GM21576 (cell line): Measurements from ENCODE around the gene ASAP3.

Experiments used
- ATAC-seq: cut with Tn5 transposase; IDR thresholded peaks from one replicate; pipeline ENCODE4 v1.9.1; 2021; ENCODE audit warnings: mild to moderate bottlenecking, moderate library complexity; ENCODE audit not compliant: unreplicated experiment

The ASAP3 gene

DNA sequence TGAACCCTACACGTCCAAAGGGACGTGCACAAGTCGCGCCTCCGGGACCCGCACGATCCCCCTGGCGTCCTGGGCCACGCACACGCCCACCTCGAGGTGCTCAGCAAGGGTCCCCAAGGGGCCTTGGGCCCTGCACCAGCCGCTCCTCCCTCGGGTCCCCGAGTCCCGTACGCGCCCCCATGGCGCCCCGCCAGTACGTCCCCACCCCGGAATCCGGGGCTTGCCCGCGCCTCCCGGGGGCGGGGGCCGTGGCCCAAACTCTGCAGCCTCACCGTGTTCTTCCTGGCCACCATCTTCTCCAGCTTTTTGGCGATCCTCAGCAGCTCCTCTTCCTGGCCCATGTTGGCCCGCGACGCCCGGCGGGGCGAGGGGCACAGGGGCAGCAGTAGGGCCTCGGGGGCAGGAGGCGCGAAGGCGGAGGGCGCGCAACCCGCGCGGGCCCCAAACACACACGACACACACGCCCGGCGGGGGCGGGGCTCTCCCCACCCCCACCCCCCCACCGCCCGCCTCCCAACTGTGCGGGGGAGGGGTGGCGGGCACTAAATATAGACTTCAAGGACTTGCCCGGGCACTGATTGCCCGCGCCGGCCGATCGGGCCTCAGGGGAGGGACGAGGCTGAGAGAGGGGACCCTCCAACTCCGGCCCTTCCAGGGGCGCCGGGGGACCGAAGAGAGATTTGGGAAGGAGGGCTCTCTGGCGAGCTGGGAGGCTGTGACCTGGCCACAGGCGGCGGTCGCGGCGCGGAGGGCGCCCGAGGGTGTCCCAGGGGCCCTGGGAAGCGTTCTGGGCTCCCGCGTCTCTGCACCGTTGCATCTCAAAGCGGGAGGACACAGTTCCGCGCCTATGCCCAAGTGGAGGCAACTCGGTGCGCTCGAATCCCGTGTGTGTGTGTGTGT, 59.4 kb downstream of the ASAP3 start, which contains the start of gene TCEA3:
Gene TCEA3, minus strand, starts transcription at position 456 of the 900 bp plus-strand sequence. Its CDS starts 115 bp downstream, at position 341.
- ATAC-seq: no peak

DNA sequence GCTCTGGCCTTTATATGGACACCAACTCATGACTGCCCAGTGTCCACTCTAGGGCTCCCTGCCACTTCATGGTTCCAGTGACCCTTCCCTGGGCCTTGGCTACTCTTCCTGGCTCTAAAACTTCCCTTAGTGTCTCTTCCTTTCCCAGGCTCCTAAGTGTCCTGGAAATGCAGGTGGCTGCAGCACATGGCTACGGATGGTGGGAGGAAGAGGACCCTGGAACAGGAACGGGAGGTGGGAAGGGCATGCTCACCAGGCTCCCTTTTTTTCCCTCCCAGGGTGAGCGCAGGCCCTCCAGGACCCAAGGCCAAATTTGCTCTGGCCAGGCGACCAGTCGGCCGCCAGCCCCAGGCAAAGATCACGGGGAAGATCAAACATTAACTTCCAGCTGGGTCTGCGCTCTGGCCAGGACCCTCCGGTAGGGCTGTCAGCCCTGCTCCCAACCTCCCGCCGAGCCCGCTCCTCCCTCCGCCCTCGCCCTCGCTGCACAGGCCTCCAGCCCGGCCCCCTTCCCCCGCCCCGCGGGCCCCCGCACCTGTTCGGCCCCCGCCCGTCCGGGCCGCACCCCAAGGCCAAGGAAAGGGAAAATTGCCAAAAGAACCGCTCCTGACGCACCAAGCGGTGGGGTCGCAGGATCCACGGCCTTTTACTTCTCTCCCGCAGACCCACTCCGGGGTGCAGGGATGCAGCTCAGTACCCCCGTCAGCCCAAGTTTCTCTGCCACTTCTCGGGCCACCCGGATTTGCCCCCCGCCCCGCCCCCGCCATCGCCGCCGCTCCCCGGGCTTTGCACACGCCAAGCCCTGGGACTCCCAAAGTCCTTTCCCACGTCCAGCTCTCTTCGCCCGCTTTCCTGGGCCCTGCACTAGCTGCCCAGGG, 60.3 kb downstream of the ASAP3 start:
- ATAC-seq: no peak

DNA sequence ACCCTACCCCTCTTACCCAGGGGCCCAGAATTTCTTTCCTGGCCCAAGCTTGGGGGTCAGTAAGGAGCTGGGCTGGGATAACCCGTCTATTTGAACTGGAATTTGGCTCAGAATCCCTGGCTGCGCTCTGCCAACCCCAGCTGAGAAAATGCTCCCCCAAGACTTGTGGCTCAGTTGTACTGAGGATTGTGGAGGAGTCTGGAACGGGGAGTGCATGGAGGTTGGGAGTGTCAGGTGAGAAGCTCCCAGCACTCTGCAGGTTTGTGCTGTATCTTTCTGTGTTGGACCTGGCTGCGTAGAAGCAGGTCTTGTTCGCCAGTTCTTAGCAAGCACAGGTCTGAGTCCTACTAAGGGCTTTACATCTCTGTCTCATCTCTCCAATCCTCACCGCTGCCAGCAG, 61.0 kb downstream of the ASAP3 start:
- no peak for ATAC-seq

GRCh38 chr1:23422241-23422877, 61.6 kb downstream of the ASAP3 start:
- no peak for ATAC-seq

DNA sequence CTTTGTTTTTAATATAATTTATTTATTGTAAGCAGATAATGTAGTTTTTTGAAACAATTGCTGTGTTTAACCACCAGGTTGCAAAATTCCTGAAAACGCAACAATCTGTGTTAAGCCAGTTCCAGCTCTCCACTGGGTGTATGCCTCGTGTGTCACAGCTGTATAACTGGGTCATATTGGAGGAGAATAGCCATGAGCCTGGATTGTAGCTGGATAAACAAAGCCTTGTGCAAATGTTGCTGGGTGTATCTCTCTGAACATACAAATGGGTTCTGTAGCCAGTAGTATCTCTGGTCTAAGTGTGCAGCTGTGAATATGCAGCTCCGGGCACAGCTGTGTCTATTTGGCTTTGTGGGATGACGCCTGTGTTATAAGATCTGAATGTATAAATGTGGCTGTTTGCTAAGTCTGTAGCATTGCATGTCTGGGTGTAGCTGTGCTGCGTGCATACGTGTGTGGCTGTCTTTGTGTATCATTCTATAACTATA, 62.2 kb downstream of the ASAP3 start:
- no peak for ATAC-seq

DNA sequence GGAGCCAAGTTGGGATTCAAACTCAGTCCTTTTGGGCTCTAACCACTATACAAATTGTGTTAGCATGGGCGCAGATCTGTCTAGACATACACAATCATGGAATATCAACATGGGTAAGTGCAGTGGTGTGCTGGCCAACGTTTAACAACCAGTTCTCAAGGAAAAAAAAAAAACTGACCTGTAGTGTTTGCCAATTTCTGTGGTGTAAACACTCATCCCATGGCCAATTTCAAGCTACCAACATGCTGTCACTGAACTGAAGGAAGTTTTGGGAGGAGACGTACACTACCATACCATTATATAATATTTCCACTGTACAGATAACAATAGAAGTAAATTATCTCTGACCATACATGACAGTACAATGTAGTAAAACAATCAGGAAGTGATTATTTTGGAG, 62.6 kb downstream of the ASAP3 start:
- no peak for ATAC-seq

GRCh38 chr1:23420778-23421177, 63.2 kb downstream of the ASAP3 start:
- ATAC-seq: no peak

- no peak for ATAC-seq
Observed at GRCh38 chr1:23419180-23419579, 64.8 kb downstream of the ASAP3 start.

GRCh38 chr1:23417570-23417969, 66.4 kb downstream of the ASAP3 start:
- no peak for ATAC-seq

- ATAC-seq: no peak
Observed at GRCh38 chr1:23416964-23417363, 67.0 kb downstream of the ASAP3 start.

DNA sequence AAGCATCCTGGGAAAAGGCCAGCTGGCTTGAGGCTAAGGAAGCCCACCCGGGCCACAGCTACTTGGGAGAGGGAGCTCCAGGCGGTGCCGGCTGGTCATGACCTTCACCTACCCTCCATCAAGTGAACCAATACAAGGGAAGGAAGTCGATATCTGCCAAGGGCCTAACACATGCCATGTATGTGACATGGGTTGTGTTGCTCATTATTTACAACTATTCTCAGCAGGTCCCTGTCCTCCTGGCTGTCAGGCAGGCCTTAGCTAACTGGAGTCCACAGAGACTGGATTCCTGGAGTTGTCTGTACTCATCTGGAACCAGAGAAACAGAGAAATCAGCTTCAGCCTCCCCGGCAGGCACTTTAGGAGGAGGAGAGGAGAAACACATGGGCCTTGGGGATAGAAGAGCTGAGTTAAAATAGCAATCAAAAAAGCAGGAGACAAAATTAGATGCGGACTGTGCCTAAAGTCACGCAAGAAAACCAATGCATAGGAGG, 75.1 kb downstream of the ASAP3 start:
- ATAC-seq: no peak

GRCh38 chr1:23407016-23407630, 76.9 kb downstream of the ASAP3 start:
- no peak for ATAC-seq

DNA sequence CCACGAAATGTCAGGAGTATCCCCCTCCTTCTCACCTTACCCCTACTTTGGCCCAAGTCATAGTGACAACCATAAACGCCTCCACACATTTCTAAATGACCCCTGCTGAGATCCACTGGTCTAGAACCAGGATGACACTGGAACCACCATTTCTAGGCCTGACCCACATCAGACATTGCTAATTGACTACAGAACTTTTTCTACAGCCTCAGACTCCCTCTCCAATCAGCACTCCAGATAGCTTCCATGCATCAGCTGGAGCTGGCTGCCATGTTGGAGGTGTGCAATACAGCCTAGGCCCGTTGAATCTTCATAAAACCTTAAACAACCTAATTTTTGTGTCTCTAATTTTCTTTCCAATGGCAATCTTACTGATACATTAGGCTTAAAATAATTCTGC, 78.0 kb downstream of the ASAP3 start:
- ATAC-seq: no peak

DNA sequence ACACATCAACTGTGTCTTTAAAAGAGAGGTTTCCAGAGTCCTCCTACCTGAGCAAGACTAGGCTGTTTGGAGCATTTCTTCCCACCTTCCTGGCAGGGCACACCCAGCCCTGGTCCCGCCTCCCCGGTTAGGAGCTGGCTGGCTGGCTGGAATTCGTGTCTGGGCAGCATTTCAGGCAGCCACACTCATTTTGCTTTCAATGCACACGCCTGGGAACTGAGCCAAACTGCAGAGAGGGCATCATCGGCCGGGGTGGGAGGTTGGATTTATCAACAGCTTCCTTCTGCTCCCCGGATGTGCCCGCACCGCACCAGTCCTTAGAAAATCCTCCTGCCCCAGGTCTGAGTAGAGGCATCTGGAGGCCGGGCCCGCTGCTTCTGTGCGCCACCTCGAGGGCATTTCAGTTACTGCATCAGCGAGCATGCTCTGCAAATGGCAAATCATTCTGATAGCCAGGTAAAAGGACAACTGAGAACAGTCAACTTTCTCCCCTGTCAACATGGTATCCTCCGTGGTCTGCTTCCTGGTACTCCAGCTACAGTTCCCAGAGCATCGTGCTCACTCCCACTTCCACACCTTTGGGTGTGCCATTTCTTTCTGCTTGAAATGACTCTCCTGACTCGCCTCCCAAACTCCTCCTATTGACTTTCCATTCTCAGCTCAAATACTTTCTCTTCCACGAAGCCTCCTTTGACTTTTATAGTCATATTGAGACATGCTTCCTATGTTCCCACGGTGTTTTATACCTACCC, 80.1 kb downstream of the ASAP3 start:
- ATAC-seq: no peak

GRCh38 chr1:23403355-23403734, 80.6 kb downstream of the ASAP3 start:
- no peak for ATAC-seq

- ATAC-seq: no peak
Observed at GRCh38 chr1:23403038-23403336, 81.0 kb downstream of the ASAP3 start.

DNA sequence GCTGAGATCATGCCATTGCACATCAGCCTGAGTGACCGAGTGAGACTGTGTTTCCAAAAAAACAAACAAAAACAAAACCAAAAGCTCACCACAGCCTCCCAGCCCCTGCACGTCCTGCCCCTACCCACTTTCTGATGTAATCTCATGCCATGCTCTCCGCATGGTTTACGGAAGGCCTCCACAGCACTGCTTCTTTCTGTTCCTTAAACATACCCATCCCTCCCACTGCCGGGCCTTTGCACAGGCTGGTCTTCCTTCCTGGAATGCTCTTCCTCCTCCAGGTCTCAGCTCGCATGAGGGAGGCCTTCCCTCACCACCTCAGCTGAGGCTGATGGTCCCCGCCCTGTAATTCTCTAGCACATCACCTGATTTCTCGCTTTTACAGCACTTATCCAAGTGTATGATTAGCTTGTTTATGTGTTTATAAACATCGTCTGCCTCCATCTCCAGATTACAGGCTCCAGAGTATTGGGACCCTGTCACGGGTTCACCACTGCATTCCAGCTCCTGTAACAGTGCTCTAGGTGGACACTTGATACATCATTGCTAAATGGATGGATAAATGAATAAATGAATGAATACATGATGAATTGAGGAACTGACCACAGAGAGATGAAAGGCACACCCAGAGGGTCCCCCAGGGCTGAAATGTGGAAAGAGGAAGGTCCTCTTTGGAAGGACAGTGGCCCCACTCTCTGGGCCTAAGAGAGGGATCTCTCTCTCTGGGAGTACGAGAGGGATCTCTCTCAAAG, 81.5 kb downstream of the ASAP3 start:
- no peak for ATAC-seq

GRCh38 chr1:23401313-23401712, 82.7 kb downstream of the ASAP3 start:
- no peak for ATAC-seq
